Ishikawa (cell line): ENCODE results near the gene ZNF536.

Experiments used
- CEBPB ChIP-seq: IDR thresholded peaks from 2 replicates; pipeline ENCODE4 v1.6.1; 2012
- CREB1 ChIP-seq: IDR thresholded peaks from 2 replicates; pipeline ENCODE4 v1.6.1; 2012; ENCODE audit warnings: low read depth
- EGR1 ChIP-seq: IDR thresholded peaks from 2 replicates; pipeline ENCODE4 v1.6.1; 2012
- EP300 ChIP-seq: IDR thresholded peaks from 2 replicates; pipeline ENCODE4 v1.6.1; 2012; ENCODE audit warnings: borderline replicate concordance
- FOXM1 ChIP-seq: IDR thresholded peaks from 2 replicates; pipeline ENCODE4 v1.6.1; 2012; ENCODE audit warnings: low read depth, borderline replicate concordance
- NFIC ChIP-seq: IDR thresholded peaks from 2 replicates; pipeline ENCODE4 v1.6.1; 2012
- RAD21 ChIP-seq: IDR thresholded peaks from 2 replicates; pipeline ENCODE4 v1.6.1; 2012; ENCODE audit warnings: low read depth
- TAF1 ChIP-seq: IDR thresholded peaks from 2 replicates; pipeline ENCODE4 v1.6.1; 2012; ENCODE audit warnings: low read depth, mild to moderate bottlenecking
- TCF12 ChIP-seq: IDR thresholded peaks from 2 replicates; pipeline ENCODE4 v1.6.1; 2012; ENCODE audit warnings: low read depth
- TEAD4 ChIP-seq: IDR thresholded peaks from 2 replicates; pipeline ENCODE4 v1.6.1; 2012
- YY1 ChIP-seq: IDR thresholded peaks from 2 replicates; pipeline ENCODE4 v1.6.1; 2012; ENCODE audit warnings: low read depth
- ZBTB7A ChIP-seq: IDR thresholded peaks from 2 replicates; pipeline ENCODE4 v1.6.1; 2012; ENCODE audit warnings: low read depth
- TF ChIP-seq, protein P1 (sequence below): IDR thresholded peaks from 2 replicates; pipeline ENCODE4 v1.6.1; 2012
- TF ChIP-seq, protein P2 (sequence below): IDR thresholded peaks from 2 replicates; pipeline ENCODE4 v1.6.1; 2012
- TF ChIP-seq, protein P3 (sequence below): IDR thresholded peaks from 2 replicates; pipeline ENCODE4 v1.6.1; 2012; ENCODE audit warnings: low read depth, mild to moderate bottlenecking

The ZNF536 gene

DNA sequence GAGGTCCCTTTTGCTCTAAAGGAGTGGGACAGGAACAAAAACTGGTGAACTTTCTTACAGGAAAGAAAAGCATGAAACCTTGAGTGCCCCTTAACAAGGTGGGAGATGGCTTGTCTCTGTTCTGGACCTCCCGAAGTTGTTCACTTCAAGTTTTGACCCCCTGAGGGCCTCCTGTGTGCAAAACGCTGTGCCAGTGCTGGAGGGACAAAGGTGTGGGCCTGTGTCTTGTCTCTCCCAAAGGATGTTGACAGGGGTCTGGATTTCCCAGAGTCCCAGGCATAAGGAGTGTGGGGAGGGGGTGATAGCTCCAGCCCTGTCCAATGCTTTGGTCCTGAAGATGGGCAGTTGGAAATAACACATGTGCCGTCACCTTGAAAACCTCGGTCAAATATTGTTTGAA is 6.5 kb downstream of the ZNF536 start:
- TF ChIP-seq CEBPB (no peak), FOXM1 (no peak), TAF1 (no peak), TEAD4 (no peak), NFIC (no peak), ZBTB7A (no peak), EP300 (no peak)
- TF ChIP-seq, protein P1, sequence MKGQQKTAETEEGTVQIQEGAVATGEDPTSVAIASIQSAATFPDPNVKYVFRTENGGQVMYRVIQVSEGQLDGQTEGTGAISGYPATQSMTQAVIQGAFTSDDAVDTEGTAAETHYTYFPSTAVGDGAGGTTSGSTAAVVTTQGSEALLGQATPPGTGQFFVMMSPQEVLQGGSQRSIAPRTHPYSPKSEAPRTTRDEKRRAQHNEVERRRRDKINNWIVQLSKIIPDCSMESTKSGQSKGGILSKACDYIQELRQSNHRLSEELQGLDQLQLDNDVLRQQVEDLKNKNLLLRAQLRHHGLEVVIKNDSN: no peak

DNA sequence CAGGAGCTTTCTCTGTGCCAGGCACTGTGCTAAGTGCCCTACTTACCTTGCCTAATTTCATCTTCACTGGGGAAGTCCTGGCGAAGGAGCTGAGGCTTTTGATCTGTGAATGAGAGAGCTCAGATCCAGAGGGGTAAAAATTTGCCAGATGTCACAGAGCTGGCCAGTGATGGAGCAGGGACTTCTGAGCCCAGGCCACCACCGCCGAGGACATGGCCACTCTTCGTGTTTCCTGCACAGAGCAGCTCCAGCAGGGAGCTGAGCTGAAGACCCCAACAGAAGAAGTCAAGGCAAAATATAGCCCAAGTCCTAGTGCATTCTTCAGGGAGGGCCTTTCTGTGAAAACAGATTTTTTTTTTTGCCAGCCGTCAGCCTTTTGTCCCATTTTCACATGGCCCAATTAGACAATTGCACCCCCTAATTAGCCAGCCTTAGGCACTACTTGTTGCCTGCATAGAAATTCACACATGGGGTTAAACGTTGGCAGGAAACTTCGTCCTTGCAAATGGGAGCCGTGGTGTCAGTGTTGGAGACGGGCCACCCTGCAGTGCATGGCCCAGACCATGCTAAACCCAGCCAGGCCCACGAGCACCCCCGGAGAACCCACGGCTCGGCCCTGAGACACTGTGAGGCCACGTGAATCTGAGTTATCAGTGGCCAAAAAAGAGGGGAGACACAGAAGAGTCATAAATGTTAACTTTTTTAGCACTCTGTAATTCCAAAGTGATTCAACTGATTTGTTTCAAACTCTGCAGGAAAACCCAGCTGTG is 7.8 kb downstream of the ZNF536 start:
- no peak for TF ChIP-seq NFIC
- TF ChIP-seq EP300: no peak
- TF ChIP-seq YY1: no peak
- no peak for TF ChIP-seq EGR1
- no peak for TF ChIP-seq CEBPB
- no peak for TF ChIP-seq FOXM1
- no peak for TF ChIP-seq ZBTB7A
- no peak for TF ChIP-seq RAD21
- no peak for TF ChIP-seq TEAD4
- TF ChIP-seq TAF1: no peak
- no peak for TF ChIP-seq TCF12
- no peak for TF ChIP-seq CREB1
- TF ChIP-seq, protein P1: no peak
- TF ChIP-seq, protein P2, sequence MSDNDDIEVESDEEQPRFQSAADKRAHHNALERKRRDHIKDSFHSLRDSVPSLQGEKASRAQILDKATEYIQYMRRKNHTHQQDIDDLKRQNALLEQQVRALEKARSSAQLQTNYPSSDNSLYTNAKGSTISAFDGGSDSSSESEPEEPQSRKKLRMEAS: no peak
- TF ChIP-seq, protein P3, sequence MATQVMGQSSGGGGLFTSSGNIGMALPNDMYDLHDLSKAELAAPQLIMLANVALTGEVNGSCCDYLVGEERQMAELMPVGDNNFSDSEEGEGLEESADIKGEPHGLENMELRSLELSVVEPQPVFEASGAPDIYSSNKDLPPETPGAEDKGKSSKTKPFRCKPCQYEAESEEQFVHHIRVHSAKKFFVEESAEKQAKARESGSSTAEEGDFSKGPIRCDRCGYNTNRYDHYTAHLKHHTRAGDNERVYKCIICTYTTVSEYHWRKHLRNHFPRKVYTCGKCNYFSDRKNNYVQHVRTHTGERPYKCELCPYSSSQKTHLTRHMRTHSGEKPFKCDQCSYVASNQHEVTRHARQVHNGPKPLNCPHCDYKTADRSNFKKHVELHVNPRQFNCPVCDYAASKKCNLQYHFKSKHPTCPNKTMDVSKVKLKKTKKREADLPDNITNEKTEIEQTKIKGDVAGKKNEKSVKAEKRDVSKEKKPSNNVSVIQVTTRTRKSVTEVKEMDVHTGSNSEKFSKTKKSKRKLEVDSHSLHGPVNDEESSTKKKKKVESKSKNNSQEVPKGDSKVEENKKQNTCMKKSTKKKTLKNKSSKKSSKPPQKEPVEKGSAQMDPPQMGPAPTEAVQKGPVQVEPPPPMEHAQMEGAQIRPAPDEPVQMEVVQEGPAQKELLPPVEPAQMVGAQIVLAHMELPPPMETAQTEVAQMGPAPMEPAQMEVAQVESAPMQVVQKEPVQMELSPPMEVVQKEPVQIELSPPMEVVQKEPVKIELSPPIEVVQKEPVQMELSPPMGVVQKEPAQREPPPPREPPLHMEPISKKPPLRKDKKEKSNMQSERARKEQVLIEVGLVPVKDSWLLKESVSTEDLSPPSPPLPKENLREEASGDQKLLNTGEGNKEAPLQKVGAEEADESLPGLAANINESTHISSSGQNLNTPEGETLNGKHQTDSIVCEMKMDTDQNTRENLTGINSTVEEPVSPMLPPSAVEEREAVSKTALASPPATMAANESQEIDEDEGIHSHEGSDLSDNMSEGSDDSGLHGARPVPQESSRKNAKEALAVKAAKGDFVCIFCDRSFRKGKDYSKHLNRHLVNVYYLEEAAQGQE: no peak

DNA sequence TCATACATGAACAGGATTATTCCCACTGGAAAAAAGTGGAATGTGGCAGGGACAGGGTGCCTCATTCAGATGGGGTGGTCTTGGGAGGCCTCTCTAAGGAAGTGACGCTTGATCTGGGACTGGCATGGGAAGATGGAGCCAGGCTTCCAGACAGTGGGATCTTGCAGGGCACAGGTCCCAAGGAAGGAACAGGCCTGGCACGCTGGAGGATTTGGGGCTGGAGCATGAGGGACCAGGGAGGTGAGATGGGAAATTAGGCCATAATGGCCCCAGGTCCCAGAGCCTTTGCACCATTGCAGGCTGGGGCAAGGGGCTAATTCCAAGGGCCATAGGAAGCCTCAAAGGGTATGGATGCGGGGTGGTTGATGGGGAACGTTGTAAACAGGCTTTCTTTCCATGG is 9.2 kb downstream of the ZNF536 start:
- TF ChIP-seq TEAD4: no peak
- TF ChIP-seq, protein P2: no peak
- TF ChIP-seq, protein P3: no peak
- no peak for TF ChIP-seq NFIC

DNA sequence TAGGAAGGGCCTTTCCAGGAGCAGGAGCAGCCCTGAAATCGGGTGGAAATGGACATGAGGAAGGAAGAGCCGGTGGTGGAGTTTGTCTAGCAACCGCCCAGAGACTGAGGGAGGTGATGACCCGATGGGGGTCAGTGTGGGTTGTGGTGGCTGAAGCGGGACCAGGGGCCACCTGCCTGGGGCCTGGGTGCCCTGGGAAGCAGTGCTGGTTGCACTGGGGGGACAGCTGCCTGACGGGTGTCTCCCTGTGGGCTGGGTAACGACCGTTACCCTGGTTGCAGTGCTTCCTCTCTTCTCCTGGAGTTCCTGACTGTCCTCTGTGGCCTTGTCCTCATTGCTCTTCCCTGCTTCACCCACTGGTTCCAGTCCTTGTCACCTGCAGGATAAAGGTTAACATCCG is 13.0 kb downstream of the ZNF536 start:
- TF ChIP-seq TEAD4 (no peak), YY1 (no peak), ZBTB7A (no peak), TCF12 (no peak), CREB1 (no peak), CEBPB (no peak), RAD21 (no peak), EP300 (no peak), TAF1 (no peak), NFIC (no peak), FOXM1 (no peak)
- TF ChIP-seq, protein P2: no peak
- TF ChIP-seq, protein P1: no peak
- TF ChIP-seq, protein P3: no peak
